Loucy (cell line): ENCODE results near the gene SMIM22.

ENCODE experiments used
- EZH2phosphoT487 ChIP-seq: fragments of 200-600 bp; IDR thresholded peaks from 2 replicates; pipeline ENCODE4 v1.6.1; 2018; ENCODE audit warnings: antibody characterized with exemption, mild to moderate bottlenecking, moderate library complexity, borderline replicate concordance
- TF ChIP-seq, protein P1 (sequence below): fragments of 200-600 bp; sonication (generic); conservative IDR thresholded peaks from 2 replicates; pipeline ENCODE4 v1.5.1; 2014; ENCODE audit warnings: mild to moderate bottlenecking, antibody characterized with exemption, low read length

- TF ChIP-seq, protein P1, sequence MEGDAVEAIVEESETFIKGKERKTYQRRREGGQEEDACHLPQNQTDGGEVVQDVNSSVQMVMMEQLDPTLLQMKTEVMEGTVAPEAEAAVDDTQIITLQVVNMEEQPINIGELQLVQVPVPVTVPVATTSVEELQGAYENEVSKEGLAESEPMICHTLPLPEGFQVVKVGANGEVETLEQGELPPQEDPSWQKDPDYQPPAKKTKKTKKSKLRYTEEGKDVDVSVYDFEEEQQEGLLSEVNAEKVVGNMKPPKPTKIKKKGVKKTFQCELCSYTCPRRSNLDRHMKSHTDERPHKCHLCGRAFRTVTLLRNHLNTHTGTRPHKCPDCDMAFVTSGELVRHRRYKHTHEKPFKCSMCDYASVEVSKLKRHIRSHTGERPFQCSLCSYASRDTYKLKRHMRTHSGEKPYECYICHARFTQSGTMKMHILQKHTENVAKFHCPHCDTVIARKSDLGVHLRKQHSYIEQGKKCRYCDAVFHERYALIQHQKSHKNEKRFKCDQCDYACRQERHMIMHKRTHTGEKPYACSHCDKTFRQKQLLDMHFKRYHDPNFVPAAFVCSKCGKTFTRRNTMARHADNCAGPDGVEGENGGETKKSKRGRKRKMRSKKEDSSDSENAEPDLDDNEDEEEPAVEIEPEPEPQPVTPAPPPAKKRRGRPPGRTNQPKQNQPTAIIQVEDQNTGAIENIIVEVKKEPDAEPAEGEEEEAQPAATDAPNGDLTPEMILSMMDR: no peak
- no peak for TF ChIP-seq EZH2phosphoT487
Measured at GRCh38 chr16:4747906-4748681, 47.1 kb upstream of the SMIM22 start.
